HG02938 (cell line): ENCODE results near the gene STPG3.
A peak's percentile ranks its signal among the peaks of the same experiment; 100 is the strongest.
"Not testable (repeated sequence)": the region's sequence is repeated elsewhere in the genome, so short reads cannot be mapped to it uniquely, and the experiment has no call there.

Experiments
- ATAC-seq: cut with Tn5 transposase; IDR thresholded peaks from one replicate; pipeline ENCODE4 v1.9.1; 2021; ENCODE audit warnings: mild to moderate bottlenecking, moderate library complexity; ENCODE audit not compliant: unreplicated experiment

STPG3 gene

DNA sequence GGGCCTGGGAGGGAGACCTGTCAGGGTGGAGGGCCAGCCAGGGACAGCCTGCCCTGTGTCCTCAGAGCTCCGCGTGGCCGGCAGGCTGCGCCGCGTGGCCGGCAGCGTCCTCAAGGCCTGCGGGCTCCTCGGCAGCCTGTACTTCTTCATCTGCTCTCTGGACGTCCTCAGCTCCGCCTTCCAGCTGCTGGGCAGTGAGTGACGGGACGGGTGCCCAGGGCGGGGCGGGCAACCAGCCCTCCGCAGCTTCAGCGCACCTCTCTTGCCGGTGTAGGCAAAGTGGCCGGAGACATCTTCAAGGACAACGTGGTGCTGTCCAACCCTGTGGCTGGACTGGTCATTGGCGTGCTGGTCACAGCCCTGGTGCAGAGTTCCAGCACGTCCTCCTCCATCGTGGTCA lies 18.6 kb upstream of the STPG3 start:
- ATAC-seq: no peak

- ATAC-seq: no peak
Measured at GRCh38 chr9:137233143-137233980, 17.7 kb upstream of the STPG3 start.

DNA sequence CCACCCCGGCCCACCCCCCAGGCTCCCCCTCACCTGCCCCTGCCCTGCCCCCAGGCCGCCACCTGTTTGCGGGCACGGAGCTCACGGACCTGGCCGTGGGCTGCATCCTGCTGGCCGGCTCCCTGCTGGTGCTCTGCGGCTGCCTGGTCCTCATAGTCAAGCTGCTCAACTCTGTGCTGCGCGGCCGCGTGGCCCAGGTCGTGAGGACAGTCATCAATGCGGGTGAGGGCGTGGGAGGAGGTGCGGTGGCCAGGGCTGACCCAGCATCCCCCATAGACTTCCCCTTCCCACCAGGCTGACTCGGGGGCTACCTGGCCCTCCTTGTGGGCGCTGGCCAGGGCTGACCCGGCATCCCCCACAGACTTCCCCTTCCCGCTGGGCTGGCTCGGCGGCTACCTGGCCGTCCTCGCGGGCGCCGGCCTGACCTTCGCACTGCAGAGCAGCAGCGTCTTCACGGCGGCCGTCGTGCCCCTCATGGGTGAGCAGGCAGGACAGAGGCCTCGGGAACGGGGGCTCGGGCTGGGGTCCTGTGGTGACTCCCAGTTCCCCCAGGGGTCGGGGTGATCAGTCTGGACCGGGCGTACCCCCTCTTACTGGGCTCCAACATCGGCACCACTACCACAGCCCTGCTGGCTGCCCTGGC lies 16.9 kb upstream of the STPG3 start:
- no peak for ATAC-seq

GRCh38 chr9:137234758-137235423 lies 16.2 kb upstream of the STPG3 start:
- ATAC-seq: no peak

GRCh38 chr9:137235424-137236237 lies 15.5 kb upstream of the STPG3 start:
- ATAC-seq: no peak

DNA sequence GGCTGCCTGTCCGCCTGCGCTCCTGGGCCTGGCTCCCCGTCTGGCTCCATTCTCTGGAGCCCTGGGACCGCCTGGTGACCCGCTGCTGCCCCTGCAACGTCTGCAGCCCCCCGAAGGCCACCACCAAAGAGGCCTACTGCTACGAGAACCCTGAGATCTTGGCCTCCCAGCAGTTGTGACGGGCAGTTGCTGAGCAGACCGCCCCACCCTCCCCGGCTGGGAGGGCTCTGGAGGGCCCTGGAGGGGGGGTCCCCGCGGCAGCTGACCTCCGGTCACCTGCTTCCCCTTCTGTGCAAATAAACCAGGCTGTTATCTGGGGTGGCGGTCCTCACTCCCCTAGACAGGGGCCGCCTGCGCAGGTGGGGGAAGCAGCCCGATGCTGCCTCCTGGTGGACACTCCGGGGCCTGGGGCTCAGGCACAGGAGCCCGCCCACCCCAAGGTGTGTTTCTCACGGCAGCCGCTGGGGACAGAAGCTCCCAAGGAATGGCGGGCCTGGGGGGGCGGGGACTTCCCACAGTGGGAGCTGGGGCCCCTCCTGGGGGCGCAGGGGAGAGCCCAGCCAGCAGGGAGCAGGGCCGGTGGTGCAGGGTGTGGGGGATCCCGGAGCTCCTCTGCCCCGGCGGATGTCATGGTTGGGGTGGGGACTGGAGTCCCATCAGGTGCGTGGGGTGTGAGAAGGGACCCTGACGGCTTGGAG lies 14.7 kb upstream of the STPG3 start:
- ATAC-seq: no peak

- no peak for ATAC-seq
Measured at GRCh38 chr9:137236936-137237421, 14.1 kb upstream of the STPG3 start.

- ATAC-seq: no peak
Measured at GRCh38 chr9:137237759-137238726, 13.0 kb upstream of the STPG3 start.

- ATAC-seq: not testable (repeated sequence)
Measured at GRCh38 chr9:137239541-137240200, 11.4 kb upstream of the STPG3 start.

DNA sequence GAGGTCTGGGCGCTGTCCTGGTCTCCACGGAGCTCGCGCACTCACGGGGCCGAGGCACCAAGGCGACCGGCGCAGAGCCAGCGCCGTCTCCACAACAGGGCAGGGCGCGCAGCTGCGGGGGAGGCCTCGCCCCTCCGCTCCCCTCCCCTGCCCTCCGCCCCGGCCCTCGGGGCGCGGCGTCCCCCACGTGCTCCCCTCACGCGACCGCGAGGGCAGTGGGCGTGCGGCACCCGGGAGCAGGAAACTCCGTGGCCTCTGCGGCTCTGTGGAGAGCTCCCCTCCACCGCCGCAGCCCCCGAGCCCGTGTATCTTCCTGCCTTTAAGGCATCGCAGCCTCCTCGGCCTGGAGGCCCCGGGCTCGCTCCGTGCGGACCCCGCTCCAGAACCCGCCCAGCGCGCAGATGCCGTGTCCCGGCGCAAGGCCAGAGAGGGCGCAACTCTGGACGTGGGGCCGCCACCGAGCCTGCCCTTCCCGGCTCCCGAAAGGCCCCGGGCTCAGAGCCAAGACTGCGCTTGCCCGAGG lies 10.7 kb upstream of the STPG3 start:
- peak; percentile 17 for ATAC-seq

DNA sequence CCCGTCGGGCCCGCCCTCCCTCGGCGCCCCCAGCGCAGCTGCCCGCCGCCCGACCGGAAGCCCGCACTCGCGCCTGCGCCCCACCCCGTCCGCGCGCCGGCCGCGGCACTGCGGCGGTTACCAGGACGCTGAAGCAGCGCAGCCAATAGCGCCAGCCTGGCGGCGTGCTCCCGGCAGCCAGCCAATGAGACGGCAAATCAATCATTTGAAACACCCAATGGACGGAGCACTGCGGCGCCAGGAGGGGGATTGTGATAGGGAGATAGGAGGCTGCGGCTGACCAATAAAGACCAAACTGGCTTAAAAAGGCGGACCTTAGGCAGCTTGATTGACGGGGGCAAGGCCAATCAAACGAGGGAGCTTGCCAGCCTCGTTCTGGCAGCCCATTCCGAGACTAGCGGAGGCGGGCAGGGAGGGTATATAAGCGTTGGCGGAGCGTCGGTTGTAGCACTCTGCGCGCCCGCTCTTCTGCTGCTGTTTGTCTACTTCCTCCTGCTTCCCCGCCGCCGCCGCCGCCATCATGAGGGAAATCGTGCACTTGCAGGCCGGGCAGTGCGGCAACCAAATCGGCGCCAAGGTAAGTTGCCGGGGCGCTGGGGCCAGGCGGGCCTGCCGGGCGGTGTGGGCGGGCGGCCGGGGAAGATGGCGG lies 10.1 kb upstream of the STPG3 start, which contains the start of gene TUBB4B:
TUBB4B (plus strand) TSS at position 447 of the 649 bp plus-strand sequence; CDS start at position 521, 74 bp downstream.
- ATAC-seq: peak; percentile 79

DNA sequence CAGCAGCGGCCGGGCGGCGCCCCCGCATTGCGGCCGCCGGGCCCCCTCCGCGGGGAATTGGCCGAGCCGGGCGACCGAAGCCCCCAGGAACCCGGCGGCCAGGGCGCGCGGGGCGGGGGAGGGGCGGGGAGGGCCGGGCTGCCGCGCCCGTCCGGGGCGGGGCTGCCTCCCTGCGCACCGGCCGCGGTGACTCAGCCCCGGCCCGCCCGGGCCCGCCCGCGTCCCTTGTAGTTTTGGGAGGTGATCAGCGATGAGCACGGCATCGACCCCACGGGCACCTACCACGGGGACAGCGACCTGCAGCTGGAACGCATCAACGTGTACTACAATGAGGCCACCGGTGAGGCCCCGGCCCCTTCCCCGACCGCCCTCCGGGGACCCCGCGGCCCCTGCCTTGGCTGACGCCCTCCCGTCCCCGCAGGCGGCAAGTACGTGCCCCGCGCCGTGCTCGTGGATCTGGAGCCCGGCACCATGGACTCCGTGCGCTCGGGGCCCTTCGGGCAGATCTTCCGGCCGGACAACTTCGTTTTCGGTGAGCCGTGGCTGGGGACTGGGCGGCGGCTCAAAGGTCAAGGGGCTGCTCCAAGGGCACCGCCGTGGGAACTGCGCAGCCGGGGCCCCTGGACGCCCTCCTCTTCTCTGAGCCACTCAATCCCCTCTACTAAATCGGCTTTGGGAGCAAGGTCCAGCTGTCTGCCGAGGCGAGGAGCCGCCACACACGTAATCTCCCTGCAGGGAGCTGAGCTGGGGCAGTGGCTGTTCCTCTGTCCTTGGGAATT lies 9.4 kb upstream of the STPG3 start:
- no peak for ATAC-seq

GRCh38 chr9:137242269-137243203 lies 8.6 kb upstream of the STPG3 start:
- no peak for ATAC-seq

DNA sequence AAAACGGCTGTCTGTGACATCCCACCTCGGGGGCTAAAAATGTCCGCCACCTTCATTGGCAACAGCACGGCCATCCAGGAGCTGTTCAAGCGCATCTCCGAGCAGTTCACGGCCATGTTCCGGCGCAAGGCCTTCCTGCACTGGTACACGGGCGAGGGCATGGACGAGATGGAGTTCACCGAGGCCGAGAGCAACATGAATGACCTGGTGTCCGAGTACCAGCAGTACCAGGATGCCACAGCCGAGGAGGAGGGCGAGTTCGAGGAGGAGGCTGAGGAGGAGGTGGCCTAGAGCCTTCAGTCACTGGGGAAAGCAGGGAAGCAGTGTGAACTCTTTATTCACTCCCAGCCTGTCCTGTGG lies 7.8 kb upstream of the STPG3 start:
- not testable (repeated sequence) for ATAC-seq

GRCh38 chr9:137243626-137244485 lies 7.2 kb upstream of the STPG3 start:
- no peak for ATAC-seq
